Aorta (tissue), 5 donors: ENCODE measurements around the gene BRI3. TPM values are rescaled to one million over a fixed set of nuclear protein-coding genes. Genes with fewer than 3 reads are reported as not detected.

ENCODE experiments used
- ATAC-seq: fragments of 200-7000 bp; cut with Tn5 transposase; one replicate; pipeline ENCODE4 v1.9.1; 2022; ENCODE audit warnings: moderate library complexity; ENCODE audit not compliant: low FRiP score
- DNase-seq, 2 donors: peaks; one replicate each; pipeline ENCODE4 v3.0.0-alpha.2; 2020
- H3K27ac ChIP-seq, 2 donors: one replicate each; pipeline ENCODE4 v1.5.1; 2013; ENCODE audit warnings: low read length in 2 of 2, mild to moderate bottlenecking in 2 of 2, moderate library complexity in 2 of 2, control low read depth in 1 of 2, inconsistent platforms in 1 of 2, low read depth in 1 of 2
- H3K27me3 ChIP-seq, 2 donors: one replicate each; pipeline ENCODE4 v1.6.1; 2013; ENCODE audit warnings: control low read depth in 1 of 2, low read length in 1 of 2, mild to moderate bottlenecking in 1 of 2, moderate library complexity in 1 of 2; ENCODE audit not compliant: insufficient read depth in 2 of 2, control insufficient read depth in 1 of 2
- H3K36me3 ChIP-seq, 2 donors: one replicate each; pipeline ENCODE4 v1.6.1; 2013; ENCODE audit warnings: control low read depth in 1 of 2, low read length in 1 of 2, mild to moderate bottlenecking in 1 of 2; ENCODE audit not compliant: insufficient read depth in 2 of 2, control insufficient read depth in 1 of 2
- H3K4me1 ChIP-seq, 2 donors: one replicate each; pipeline ENCODE4 v1.6.1; 2013; ENCODE audit warnings: low read length in 2 of 2, control low read depth in 1 of 2, mild to moderate bottlenecking in 1 of 2, moderate library complexity in 1 of 2; ENCODE audit not compliant: insufficient read depth in 2 of 2, control insufficient read depth in 1 of 2
- H3K4me3 ChIP-seq, 2 donors: one replicate each; pipeline ENCODE4 v1.5.1; 2013; ENCODE audit warnings: low read length in 2 of 2, control low read depth in 1 of 2, mild to moderate bottlenecking in 1 of 2
- H3K9me3 ChIP-seq: one replicate; pipeline ENCODE4 v1.6.1; 2013; ENCODE audit warnings: mild to moderate bottlenecking, low read length; ENCODE audit not compliant: control insufficient read depth
- WGBS, 2 donors: extraction: QIAGEN DNeasy Blood & Tissue Kit; methylation state at CpG; one replicate each; pipeline ENCODE4 v1.1.7; 2013; 5-methylcytosine and 5-hydroxymethylcytosine counted together
- intact Hi-C, 2 donors: fragments of 100-400 bp; cut with DNase I; formaldehyde crosslinking; loops; one replicate each; pipeline versions ENCODE4 v1.14.2 to v1.15.0; 2022
- polyA plus RNA-seq, 2 donors: library from polyadenylated mRNA; stranded (reverse); fragments of 200-250 nt; gene quantifications; one replicate each; pipeline ENCODE4 v1.2.3, GENCODE V29; 2013
- total RNA-seq, 2 donors: library from RNA; stranded (reverse); fragmentation: NEBNext Ultra II Directional; extraction: Animal tissue kit (Norgen Biotek cat#: 25700); gene quantifications; one replicate each; pipeline ENCODE4 v1.2.1, GENCODE V29; 2021
- donor health status: healthy with polysubstance abuse.
- donor health status: Bipolar disorder and iron deficiency.
- donor health status: DM: no; HTN: no; CAD: no.
- donor health status: DM: no; HTN: no; CAD: no.
- donor health status: DM: yes; HTN: yes; CAD: no.

The BRI3 gene
- total and polyA plus RNA-seq, 4 donors: 155 to 295 (median 192) TPM

DNA sequence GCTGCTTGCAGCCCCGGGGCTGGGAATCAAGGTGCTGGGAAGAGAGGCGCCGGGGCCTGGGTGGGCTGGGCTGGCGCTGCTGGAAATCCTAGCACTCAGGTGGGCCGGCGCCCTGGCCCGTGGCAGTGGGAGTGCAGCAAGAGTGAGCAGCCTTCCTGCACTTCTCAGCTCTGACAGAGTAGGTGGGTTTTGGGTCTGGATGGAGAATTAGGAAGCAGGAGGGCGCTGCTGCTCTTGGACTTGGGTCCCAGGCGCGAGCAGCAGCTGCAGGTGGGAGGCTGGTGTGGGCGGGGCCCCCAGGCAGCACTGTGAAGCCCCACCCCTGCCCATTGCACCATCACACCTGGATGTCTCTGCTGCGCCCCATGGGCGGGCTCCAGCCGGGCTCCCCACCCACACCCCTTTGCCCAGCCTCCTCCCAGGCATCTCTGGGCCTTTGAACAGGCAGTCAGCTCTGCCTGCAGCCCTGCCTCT, 6.0 kb downstream of the BRI3 start:
- H3K4me3 ChIP-seq: no peak overlapping the region
- ATAC-seq: no peak
- H3K9me3 ChIP-seq: no peaks in the 10 kb centered on the region
- intact Hi-C loops: loop anchor here in 1 of 2 donors (10.0 kb wide), 2 partner anchors 127 to 587 kb away; partner anchors contain the start of genes TMEM130 and TRRAP
- peaks cover 0 to 4% of the 10 kb centered on the region in 2 donors for H3K4me1 ChIP-seq
- H3K36me3 ChIP-seq: peaks cover 0 to 5% of the 10 kb centered on the region in 2 donors
- no peak overlapping the region for H3K27ac ChIP-seq
- no peak for DNase-seq
- no peaks in the 10 kb centered on the region for H3K27me3 ChIP-seq
- WGBS, 2 donors: 80 to 84% methylated on average over 14 of the region's 14 CpGs

- no peak overlapping the region for H3K4me3 ChIP-seq
- H3K4me1 ChIP-seq: peaks cover 0 to 4% of the 10 kb centered on the region in 2 donors
- H3K27ac ChIP-seq: no peak overlapping the region
- H3K36me3 ChIP-seq: peaks cover 0 to 6% of the 10 kb centered on the region in 2 donors
- no peak for ATAC-seq
- 82 to 84% methylated on average over 12 of the region's 12 CpGs for WGBS, 2 donors
- intact Hi-C loops: loop anchor here in 1 of 2 donors (10.0 kb wide), 2 partner anchors 127 to 587 kb away; partner anchors contain the start of genes TMEM130 and TRRAP
- H3K27me3 ChIP-seq: no peaks in the 10 kb centered on the region
- DNase-seq: no peak
- no peaks in the 10 kb centered on the region for H3K9me3 ChIP-seq
Observed at GRCh38 chr7:98288064-98288823, 6.8 kb downstream of the BRI3 start.

DNA sequence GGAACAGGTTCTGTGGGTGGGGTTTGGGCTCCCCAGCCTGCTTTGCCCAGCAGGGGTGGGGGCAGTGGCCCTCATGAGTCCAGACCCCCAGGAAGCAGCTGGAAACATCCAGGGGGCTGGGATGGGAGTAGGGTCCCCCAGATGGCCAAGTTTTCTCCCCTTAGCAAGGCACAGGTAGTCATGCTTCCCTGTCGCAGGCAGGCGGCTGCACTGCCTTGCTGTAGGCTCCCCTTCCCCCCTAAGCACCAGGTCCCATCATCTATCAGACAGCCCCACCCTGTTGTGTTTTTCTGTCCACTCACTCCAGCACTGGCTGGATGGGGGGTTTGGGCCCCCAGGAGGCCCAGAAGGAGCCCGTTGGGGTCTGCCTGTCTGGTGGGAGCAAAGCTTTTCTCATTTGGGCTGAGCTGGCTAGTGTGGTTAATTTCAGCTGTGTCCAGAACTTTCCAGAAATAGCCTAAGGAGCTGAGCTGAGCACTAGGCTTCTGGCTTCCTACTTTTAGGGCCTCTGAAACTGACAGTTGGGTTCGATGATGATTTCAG, 7.9 kb downstream of the BRI3 start:
- Histone ChIP-seq H3K9me3 (no peaks in the 10 kb centered on the region), H3K27ac (no peak overlapping the region), H3K4me3 (no peak overlapping the region), H3K36me3 (peaks cover 0 to 7% of the 10 kb centered on the region in 2 donors), H3K27me3 (no peaks in the 10 kb centered on the region), H3K4me1 (peaks cover 0 to 4% of the 10 kb centered on the region in 2 donors)
- DNase-seq: no peak
- ATAC-seq: no peak
- WGBS, 2 donors: 88 to 89% methylated on average over 2 to 4 of the region's 4 CpGs
- intact Hi-C loops: loop anchor here in 1 of 2 donors (10.0 kb wide), 2 partner anchors 125 to 585 kb away; partner anchors contain the start of genes TMEM130 and TRRAP

DNA sequence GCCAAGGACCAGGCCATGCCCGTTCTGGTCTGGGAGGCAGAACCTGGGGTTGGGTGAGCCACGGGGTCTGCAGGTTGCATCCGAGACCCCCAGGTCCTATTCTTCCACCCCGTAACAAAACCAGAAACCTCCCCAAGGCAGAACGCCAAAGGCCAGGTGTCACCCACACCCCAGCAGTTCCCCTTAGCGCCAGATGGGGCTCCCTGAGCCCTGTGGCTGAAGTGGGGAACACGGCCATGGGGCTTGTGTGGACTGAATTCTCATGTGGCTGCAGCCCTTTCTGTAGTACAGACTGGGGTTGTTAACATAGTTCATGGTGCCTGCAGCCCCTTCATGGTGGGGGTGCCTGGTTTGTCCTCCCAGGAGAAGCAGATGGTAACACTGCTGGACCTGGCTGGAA, 10.2 kb downstream of the BRI3 start:
- no peaks in the 10 kb centered on the region for H3K4me1 ChIP-seq
- ATAC-seq: no peak
- H3K27me3 ChIP-seq: no peaks in the 10 kb centered on the region
- no peak overlapping the region for H3K4me3 ChIP-seq
- H3K27ac ChIP-seq: no peak overlapping the region
- intact Hi-C loops: no loop called here
- WGBS, 2 donors: 87 to 90% methylated on average over 7 of the region's 7 CpGs
- no peaks in the 10 kb centered on the region for H3K9me3 ChIP-seq
- no peak for DNase-seq
- peaks cover 0 to 7% of the 10 kb centered on the region in 2 donors for H3K36me3 ChIP-seq

GRCh38 chr7:98293265-98293664, 11.8 kb downstream of the BRI3 start:
- Histone ChIP-seq H3K4me1 (no peaks in the 10 kb centered on the region), H3K27me3 (no peaks in the 10 kb centered on the region), H3K9me3 (no peaks in the 10 kb centered on the region), H3K36me3 (peaks cover 0 to 7% of the 10 kb centered on the region in 2 donors), H3K4me3 (no peak overlapping the region), H3K27ac (no peak overlapping the region)
- ATAC-seq (no peak), DNase-seq (no peak)
- 75 to 85% methylated on average over 17 of the region's 17 CpGs for WGBS, 2 donors
- intact Hi-C loops: no loop called here

GRCh38 chr7:98293746-98294145, 12.3 kb downstream of the BRI3 start:
- H3K9me3 ChIP-seq: no peaks in the 10 kb centered on the region
- no peak for ATAC-seq
- H3K36me3 ChIP-seq: peaks cover 0 to 7% of the 10 kb centered on the region in 2 donors
- H3K4me3 ChIP-seq: no peak overlapping the region
- no peak for DNase-seq
- intact Hi-C loops: no loop called here
- no peak overlapping the region for H3K27ac ChIP-seq
- no peaks in the 10 kb centered on the region for H3K4me1 ChIP-seq
- no peaks in the 10 kb centered on the region for H3K27me3 ChIP-seq
- WGBS, 2 donors: 88 to 90% methylated on average over 13 of the region's 13 CpGs

GRCh38 chr7:98294326-98294725, 12.8 kb downstream of the BRI3 start:
- WGBS, 2 donors: 86 to 87% methylated on average over 15 of the region's 15 CpGs
- ATAC-seq: no peak
- DNase-seq: no peak

GRCh38 chr7:98294798-98295382, 13.4 kb downstream of the BRI3 start:
- Histone ChIP-seq H3K27ac (no peak overlapping the region), H3K27me3 (no peaks in the 10 kb centered on the region), H3K9me3 (no peaks in the 10 kb centered on the region), H3K4me3 (no peak overlapping the region), H3K4me1 (no peaks in the 10 kb centered on the region), H3K36me3 (peaks cover 0 to 7% of the 10 kb centered on the region in 2 donors)
- intact Hi-C loops: no loop called here
- DNase-seq (no peak), ATAC-seq (no peak)
- 57 to 58% methylated on average over 13 to 14 of the region's 14 CpGs for WGBS, 2 donors

More at GRCh38 chr7:98294326-98294725, 12.8 kb downstream of the BRI3 start:
- Histone ChIP-seq H3K27me3 (no peaks in the 10 kb centered on the region), H3K27ac (no peak overlapping the region), H3K4me1 (no peaks in the 10 kb centered on the region), H3K36me3 (peaks cover 0 to 7% of the 10 kb centered on the region in 2 donors), H3K4me3 (no peak overlapping the region), H3K9me3 (no peaks in the 10 kb centered on the region)
- intact Hi-C loops: no loop called here
